HG03095 (cell line): ENCODE data around the gene PPM1D.
"Not testable (repeated sequence)": the region's sequence is repeated elsewhere in the genome, so short reads cannot be mapped to it uniquely, and the experiment has no call there.

Source experiments
- ATAC-seq: cut with Tn5 transposase; IDR thresholded peaks from one replicate; pipeline ENCODE4 v1.9.1; 2021; ENCODE audit warnings: moderate library complexity; ENCODE audit not compliant: unreplicated experiment

The PPM1D gene

GRCh38 chr17:60593441-60594036, 6.5 kb upstream of the PPM1D start:
- ATAC-seq = not testable (repeated sequence)

- ATAC-seq = not testable (repeated sequence)
These were observed 5.8 kb upstream of the PPM1D start for GRCh38 chr17:60594170-60594569.

GRCh38 chr17:60594734-60595133, 5.3 kb upstream of the PPM1D start:
- ATAC-seq = no peak

- no peak for ATAC-seq
These were observed 2.7 kb upstream of the PPM1D start for GRCh38 chr17:60597297-60597696.

- ATAC-seq = no peak
These were observed 1.8 kb upstream of the PPM1D start for GRCh38 chr17:60598001-60598736.

- ATAC-seq = peak; percentile 1
These were observed 773 bp upstream of the PPM1D start for GRCh38 chr17:60599220-60599619.

- ATAC-seq = peak; percentile 10
These were observed 775 bp downstream of the PPM1D start for GRCh38 chr17:60600490-60601446.

- ATAC-seq = no peak
These were observed 1.7 kb downstream of the PPM1D start for GRCh38 chr17:60601447-60602384.

GRCh38 chr17:60602385-60602742, 2.4 kb downstream of the PPM1D start:
- no peak for ATAC-seq

GRCh38 chr17:60602871-60603270, 2.9 kb downstream of the PPM1D start:
- ATAC-seq = no peak

- not testable (repeated sequence) for ATAC-seq
These were observed 3.5 kb downstream of the PPM1D start for GRCh38 chr17:60603477-60603876.

GRCh38 chr17:60604686-60605334, 4.8 kb downstream of the PPM1D start:
- no peak for ATAC-seq

GRCh38 chr17:60606036-60606435, 6.0 kb downstream of the PPM1D start:
- ATAC-seq = no peak

- no peak for ATAC-seq
These were observed 10.5 kb downstream of the PPM1D start for GRCh38 chr17:60610473-60610872.

- ATAC-seq = not testable (repeated sequence)
These were observed 11.3 kb downstream of the PPM1D start for GRCh38 chr17:60611321-60611720.

- ATAC-seq = no peak
These were observed 13.3 kb downstream of the PPM1D start for GRCh38 chr17:60613325-60613724.

- ATAC-seq = not testable (repeated sequence)
These were observed 13.8 kb downstream of the PPM1D start for GRCh38 chr17:60613796-60614195.

- ATAC-seq = not testable (repeated sequence)
These were observed 14.3 kb downstream of the PPM1D start for GRCh38 chr17:60614247-60614646.

GRCh38 chr17:60615108-60615507, 15.1 kb downstream of the PPM1D start:
- ATAC-seq = no peak

- no peak for ATAC-seq
These were observed 15.8 kb downstream of the PPM1D start for GRCh38 chr17:60615840-60616239.
